ENCODE measurements around the gene POU2F1. TPM values are rescaled to one million over a fixed set of nuclear protein-coding genes. Genes with fewer than 3 reads are reported as not detected.

POU2F1 gene
- total and polyA plus RNA-seq, 12 donors = 3.2 to 52.5 (median 12.6) TPM

DNA sequence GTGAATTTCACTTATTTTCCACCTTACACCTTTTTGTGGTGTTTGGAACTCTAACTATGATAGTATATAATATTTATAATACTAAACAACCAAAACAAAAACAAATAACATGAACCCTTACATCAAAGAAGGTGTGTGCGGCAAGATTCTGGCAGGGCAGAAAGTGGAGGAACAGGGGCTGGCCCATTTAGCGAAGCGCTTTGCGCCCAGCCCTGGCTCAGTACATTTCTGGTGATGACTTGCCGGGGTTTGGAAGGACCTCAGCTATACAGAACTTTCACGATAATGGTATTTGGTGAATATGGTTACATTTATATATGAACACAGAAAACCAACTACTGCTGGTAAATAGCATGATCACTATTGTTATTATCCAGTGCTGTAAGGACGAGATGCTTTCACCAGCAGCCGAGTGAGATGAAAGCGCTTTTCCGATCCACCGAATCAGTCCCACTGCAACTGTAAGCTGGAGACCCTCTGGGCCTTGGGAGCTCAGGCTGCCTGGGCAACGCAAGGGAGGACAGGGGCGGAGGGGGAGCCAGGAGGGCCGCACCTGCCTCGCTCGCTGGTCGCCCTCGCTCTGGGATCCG, 233.7 kb downstream of the POU2F1 start:
- Histone ChIP-seq H3K4me3 (peak overlapping the region; percentile 46 to 89 (median 64)), H3K27ac (peak overlapping the region; percentile 46 to 90 (median 81)), H3K4me1 (replicated peaks in 1 of 2) (peaks cover 0 to 13% of the 10 kb centered on the region in 2 donors), H3K27me3 (no peaks in the 10 kb centered on the region), H3K9me3 (replicated peaks in 1 of 3) (no peaks in the 10 kb centered on the region), H3K36me3 (replicated peaks in 1 of 2) (no peaks in the 10 kb centered on the region)
- no peak for DNase-seq
- intact Hi-C loops (cut with DNase I) = no loop called here
- TF ChIP-seq CTCF (IDR thresholded peaks at IDR 0.05) (no peak), POLR2A (IDR thresholded peaks at IDR 0.05) (no peak)
- WGBS, 4 donors = 27 to 48% (median 35%) methylated on average over 9 to 19 of the region's 19 CpGs

DNA sequence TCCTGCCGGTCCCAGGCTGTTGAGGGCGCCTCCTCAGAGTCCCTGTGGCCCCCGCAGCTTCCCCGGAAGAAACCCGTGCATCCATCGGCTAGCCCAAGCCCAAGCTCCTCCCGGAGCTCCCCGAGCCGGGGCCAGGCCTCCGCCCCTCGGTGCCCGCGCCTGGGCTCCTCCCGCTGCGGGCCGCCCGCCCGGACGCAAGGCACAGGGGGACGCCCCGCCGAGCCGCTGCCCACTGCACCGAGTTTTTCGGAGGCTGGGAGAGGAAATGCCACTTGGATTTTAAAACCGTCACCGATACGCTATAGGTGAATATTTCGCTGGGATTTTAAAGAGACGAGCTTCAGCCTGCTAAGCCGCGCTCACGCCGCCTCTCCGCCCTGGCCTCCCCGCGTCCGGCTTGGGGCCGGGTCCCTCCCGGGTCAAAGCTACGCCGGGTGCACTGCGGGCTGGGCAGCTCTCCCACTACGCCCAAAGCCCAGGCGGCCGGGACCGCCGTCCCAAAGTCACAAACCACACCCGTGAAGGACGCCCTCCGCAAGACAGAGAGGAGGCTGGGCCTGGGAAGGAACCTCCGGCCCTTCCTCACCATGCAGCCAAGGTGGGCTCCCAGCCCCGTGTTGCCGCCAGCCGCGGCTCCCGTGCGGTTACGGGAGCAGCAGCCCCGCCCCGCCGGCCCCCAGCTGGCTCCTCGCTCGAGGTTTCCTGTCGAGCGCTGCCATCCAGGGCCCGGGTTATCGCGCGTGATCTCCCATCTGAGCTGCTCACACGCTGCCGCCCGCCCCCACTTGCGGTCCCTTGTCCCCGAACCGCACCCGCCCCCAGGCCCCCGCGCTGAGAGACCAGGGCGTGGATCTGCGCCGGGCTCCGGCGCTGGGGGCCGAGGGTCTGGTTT, 234.5 kb downstream of the POU2F1 start:
- TF ChIP-seq POLR2A (IDR thresholded peaks at IDR 0.05) (peak; percentile 14 to 48), CTCF (IDR thresholded peaks at IDR 0.05) (peak in 1 of 6 experiments; percentile 1)
- intact Hi-C loops (cut with DNase I) = loop anchor here in 1 of 2 donors (5.0 kb wide), 1 partner anchor 77 kb away; no protein-coding TSS in a partner anchor
- peaks cover 0 to 13% of the 10 kb centered on the region in 2 donors for H3K4me1 ChIP-seq (replicated peaks in 1 of 2)

GRCh38 chr1:167455786-167456446, 235.2 kb downstream of the POU2F1 start:
- intact Hi-C loops (cut with DNase I) = loop anchor here in 1 of 2 donors (5.0 kb wide), 1 partner anchor 76 kb away; no protein-coding TSS in a partner anchor
- Histone ChIP-seq H3K9me3 (replicated peaks in 1 of 3) (no peaks in the 10 kb centered on the region), H3K27me3 (no peaks in the 10 kb centered on the region), H3K4me3 (peak overlapping the region; percentile 46 to 89 (median 64)), H3K36me3 (replicated peaks in 1 of 2) (no peaks in the 10 kb centered on the region), H3K27ac (peak overlapping the region; percentile 46 to 90 (median 81)), H3K4me1 (replicated peaks in 1 of 2) (peaks cover 0 to 13% of the 10 kb centered on the region in 2 donors)
- 0 to 3% (median 2%) methylated on average over 10 to 23 of the region's 23 CpGs for WGBS, 4 donors
- TF ChIP-seq CTCF (IDR thresholded peaks at IDR 0.05) (no peak), POLR2A (IDR thresholded peaks at IDR 0.05) (no peak)
- DNase-seq = peak in 6 of 7 donors; percentile 26 to 61 (median 46)

More for the DNA sequence above, 234.5 kb downstream of the POU2F1 start:
- Histone ChIP-seq H3K9me3 (replicated peaks in 1 of 3) (no peaks in the 10 kb centered on the region), H3K27ac (peak overlapping the region; percentile 46 to 90 (median 81)), H3K27me3 (no peaks in the 10 kb centered on the region), H3K36me3 (replicated peaks in 1 of 2) (no peaks in the 10 kb centered on the region), H3K4me3 (peak overlapping the region; percentile 46 to 89 (median 64))
- peak; percentile 67 to 78 (median 77) for DNase-seq
- WGBS, 4 donors = 0 to 1% (median 0%) methylated on average over 6 to 85 of the region's 85 CpGs

Data from adrenal gland (tissue), 12 donors.